ENCODE measurements around the gene UCMA.

UCMA gene

GRCh38 chr10:13187135-13187534 lies 47.0 kb downstream of the UCMA start:
- no peak for DNase-seq (ENCODE audit: low spot score)

- DNase-seq (ENCODE audit: low spot score) = no peak
Measured at GRCh38 chr10:13184730-13185514, 49.3 kb downstream of the UCMA start.

GRCh38 chr10:13184276-13184675 lies 49.9 kb downstream of the UCMA start:
- DNase-seq (ENCODE audit: low spot score) = no peak

GRCh38 chr10:13183625-13184024 lies 50.5 kb downstream of the UCMA start:
- DNase-seq (ENCODE audit: low spot score) = peak; percentile 24

GRCh38 chr10:13182424-13182823 lies 51.8 kb downstream of the UCMA start:
- DNase-seq (ENCODE audit: low spot score) = no peak

GRCh38 chr10:13180788-13181187 lies 53.4 kb downstream of the UCMA start:
- DNase-seq (ENCODE audit: low spot score) = no peak

GRCh38 chr10:13173616-13174015 lies 60.6 kb downstream of the UCMA start:
- DNase-seq (ENCODE audit: low spot score) = no peak
